Transverse colon (tissue), 3 donors: ENCODE measurements around the gene TARS3.

Source experiments
- POLR2A ChIP-seq: fragments of 450-650 bp; IDR thresholded peaks from one replicate; pipeline ENCODE4 v1.6.1; 2016; ENCODE audit warnings: antibody characterized with exemption, mild to moderate bottlenecking, moderate library complexity
- TF ChIP-seq, protein P1 (sequence below), 5 experiments: fragments of 200-600 bp in 3 of 5; fragments of 450-650 bp in 2 of 5; sonication (generic) in 3 of 5; IDR thresholded peaks; 1 replicate in 2 of 5; 2 replicates in 3 of 5; pipeline ENCODE4 v1.5.1; 2016 to 2017; ENCODE audit warnings: antibody characterized with exemption in 5 of 5, inconsistent platforms in 3 of 5, mild to moderate bottlenecking in 2 of 5, moderate library complexity in 1 of 5

DNA sequence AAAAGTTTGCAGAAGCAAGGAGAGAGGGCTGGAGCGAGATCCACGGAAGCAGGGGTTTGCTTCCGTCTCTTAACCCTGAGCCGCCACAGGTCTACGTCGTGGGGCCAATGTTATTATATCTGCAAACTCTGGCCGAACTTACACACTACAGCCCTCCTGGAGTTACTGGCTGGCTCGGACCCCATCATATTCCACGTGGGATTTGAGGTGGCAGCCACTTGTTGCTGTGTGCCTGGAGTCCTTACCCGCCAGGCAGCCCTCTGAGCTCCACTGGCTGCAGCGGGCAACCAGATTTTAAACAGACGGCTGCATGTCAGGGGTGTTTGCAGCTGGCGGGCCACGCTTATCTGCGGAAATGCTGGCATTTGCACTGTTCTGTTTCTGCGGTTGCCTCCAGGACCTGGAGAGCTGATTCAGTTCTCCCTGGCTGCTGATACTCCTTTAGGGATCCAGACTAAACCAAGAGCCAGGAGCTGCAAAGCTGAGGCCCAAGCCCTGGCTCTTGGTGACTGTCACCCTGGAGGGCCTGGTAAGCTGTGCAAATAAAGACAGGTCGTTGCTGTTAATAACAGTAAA, 106.8 kb downstream of the TARS3 start:
- TF ChIP-seq POLR2A = no peak
- TF ChIP-seq, protein P1, sequence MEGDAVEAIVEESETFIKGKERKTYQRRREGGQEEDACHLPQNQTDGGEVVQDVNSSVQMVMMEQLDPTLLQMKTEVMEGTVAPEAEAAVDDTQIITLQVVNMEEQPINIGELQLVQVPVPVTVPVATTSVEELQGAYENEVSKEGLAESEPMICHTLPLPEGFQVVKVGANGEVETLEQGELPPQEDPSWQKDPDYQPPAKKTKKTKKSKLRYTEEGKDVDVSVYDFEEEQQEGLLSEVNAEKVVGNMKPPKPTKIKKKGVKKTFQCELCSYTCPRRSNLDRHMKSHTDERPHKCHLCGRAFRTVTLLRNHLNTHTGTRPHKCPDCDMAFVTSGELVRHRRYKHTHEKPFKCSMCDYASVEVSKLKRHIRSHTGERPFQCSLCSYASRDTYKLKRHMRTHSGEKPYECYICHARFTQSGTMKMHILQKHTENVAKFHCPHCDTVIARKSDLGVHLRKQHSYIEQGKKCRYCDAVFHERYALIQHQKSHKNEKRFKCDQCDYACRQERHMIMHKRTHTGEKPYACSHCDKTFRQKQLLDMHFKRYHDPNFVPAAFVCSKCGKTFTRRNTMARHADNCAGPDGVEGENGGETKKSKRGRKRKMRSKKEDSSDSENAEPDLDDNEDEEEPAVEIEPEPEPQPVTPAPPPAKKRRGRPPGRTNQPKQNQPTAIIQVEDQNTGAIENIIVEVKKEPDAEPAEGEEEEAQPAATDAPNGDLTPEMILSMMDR (IDR thresholded peaks at IDR 0.05) = no peak
